ENCODE measurements around the gene BCL2L1.
"Not testable (repeated sequence)": the region's sequence is repeated elsewhere in the genome, so short reads cannot be mapped to it uniquely, and the experiment has no call there.

Gene BCL2L1

GRCh38 chr20:31642837-31643236 is 79.8 kb downstream of the BCL2L1 start:
- FAIRE-seq: no peak

- no peak for FAIRE-seq
Measured at GRCh38 chr20:31641391-31641790, 81.3 kb downstream of the BCL2L1 start.

- no peak for FAIRE-seq
Measured at GRCh38 chr20:31640259-31640658, 82.4 kb downstream of the BCL2L1 start.

- FAIRE-seq: no peak
Measured at GRCh38 chr20:31638816-31639215, 83.9 kb downstream of the BCL2L1 start.

- no peak for FAIRE-seq
Measured at GRCh38 chr20:31638317-31638716, 84.4 kb downstream of the BCL2L1 start.

GRCh38 chr20:31637660-31638059 is 85.0 kb downstream of the BCL2L1 start, which contains the start of gene COX4I2:
Gene COX4I2 (plus strand): TSS chr20:31637912. CDS start chr20:31639018, 1,106 bp downstream.
- FAIRE-seq: no peak

GRCh38 chr20:31633339-31633914 is 89.2 kb downstream of the BCL2L1 start:
- FAIRE-seq: no peak

- no peak for FAIRE-seq
Measured at GRCh38 chr20:31632548-31633338, 89.9 kb downstream of the BCL2L1 start.

- no peak for FAIRE-seq
Measured at GRCh38 chr20:31630187-31630790, 92.4 kb downstream of the BCL2L1 start.

GRCh38 chr20:31628057-31628456 is 94.6 kb downstream of the BCL2L1 start:
- not testable (repeated sequence) for FAIRE-seq

- FAIRE-seq: not testable (repeated sequence)
Measured at GRCh38 chr20:31626534-31626933, 96.1 kb downstream of the BCL2L1 start.

GRCh38 chr20:31623123-31623505 is 99.6 kb downstream of the BCL2L1 start:
- not testable (repeated sequence) for FAIRE-seq

GRCh38 chr20:31620246-31620645 is 102.4 kb downstream of the BCL2L1 start:
- no peak for FAIRE-seq

GRCh38 chr20:31617432-31618104 is 105.1 kb downstream of the BCL2L1 start:
- no peak for FAIRE-seq

- FAIRE-seq: no peak
Measured at GRCh38 chr20:31615416-31615815, 107.3 kb downstream of the BCL2L1 start.

Measured in endometrium (tissue), 2 donors.